ENCODE data around the gene AP2M1. TPM values are rescaled to one million over a fixed set of nuclear protein-coding genes. Genes with fewer than 3 reads are reported as not detected.

AP2M1 gene
- total and polyA plus RNA-seq, 4 donors: 153 to 333 (median 251) TPM

DNA sequence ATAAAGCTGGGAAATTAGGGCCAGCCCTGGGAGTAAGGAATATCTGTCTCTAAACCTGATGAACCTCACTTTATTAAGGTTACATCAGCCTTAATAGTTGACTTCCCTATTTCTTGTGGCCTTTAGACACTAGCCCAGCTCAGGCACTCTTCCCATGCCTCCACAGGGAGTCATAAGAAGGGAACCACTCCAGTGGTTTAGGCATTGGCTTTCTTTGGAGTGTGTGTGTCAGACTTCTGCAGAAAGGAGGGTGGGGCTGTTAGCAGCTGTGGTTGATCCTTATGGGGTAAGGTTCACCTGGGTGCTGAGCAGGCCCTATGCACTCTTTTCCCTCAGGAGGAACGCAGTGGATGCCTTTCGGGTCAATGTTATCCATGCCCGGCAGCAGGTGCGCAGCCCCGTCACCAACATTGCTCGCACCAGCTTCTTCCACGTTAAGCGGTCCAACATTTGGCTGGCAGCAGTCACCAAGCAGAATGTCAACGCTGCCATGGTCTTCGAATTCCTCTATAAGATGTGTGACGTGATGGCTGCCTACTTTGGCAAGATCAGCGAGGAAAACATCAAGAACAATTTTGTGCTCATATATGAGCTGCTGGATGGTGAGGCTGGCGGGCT is 4.0 kb downstream of the AP2M1 start:
- H3K4me3 ChIP-seq: no peak overlapping the region
- H3K27me3 ChIP-seq (ENCODE audit: control insufficient read depth in 3 of 3, insufficient read depth in 3 of 3, low read length in 2 of 3): no peaks in the 10 kb centered on the region
- no peak overlapping the region for H3K27ac ChIP-seq (ENCODE audit: low read depth in 1 of 2, low read length in 1 of 2)
- no peak for DNase-seq
- no peak overlapping the region for H3K9ac ChIP-seq (ENCODE audit: insufficient read depth in 1 of 2, low read length in 2 of 2)
- peaks cover 0 to 30% (median 14%) of the 10 kb centered on the region in 5 donors for H3K4me1 ChIP-seq (ENCODE audit: control insufficient read depth in 5 of 5, insufficient read depth in 5 of 5, low read length in 5 of 5)
- TF ChIP-seq, protein P1, sequence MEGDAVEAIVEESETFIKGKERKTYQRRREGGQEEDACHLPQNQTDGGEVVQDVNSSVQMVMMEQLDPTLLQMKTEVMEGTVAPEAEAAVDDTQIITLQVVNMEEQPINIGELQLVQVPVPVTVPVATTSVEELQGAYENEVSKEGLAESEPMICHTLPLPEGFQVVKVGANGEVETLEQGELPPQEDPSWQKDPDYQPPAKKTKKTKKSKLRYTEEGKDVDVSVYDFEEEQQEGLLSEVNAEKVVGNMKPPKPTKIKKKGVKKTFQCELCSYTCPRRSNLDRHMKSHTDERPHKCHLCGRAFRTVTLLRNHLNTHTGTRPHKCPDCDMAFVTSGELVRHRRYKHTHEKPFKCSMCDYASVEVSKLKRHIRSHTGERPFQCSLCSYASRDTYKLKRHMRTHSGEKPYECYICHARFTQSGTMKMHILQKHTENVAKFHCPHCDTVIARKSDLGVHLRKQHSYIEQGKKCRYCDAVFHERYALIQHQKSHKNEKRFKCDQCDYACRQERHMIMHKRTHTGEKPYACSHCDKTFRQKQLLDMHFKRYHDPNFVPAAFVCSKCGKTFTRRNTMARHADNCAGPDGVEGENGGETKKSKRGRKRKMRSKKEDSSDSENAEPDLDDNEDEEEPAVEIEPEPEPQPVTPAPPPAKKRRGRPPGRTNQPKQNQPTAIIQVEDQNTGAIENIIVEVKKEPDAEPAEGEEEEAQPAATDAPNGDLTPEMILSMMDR (IDR thresholded peaks at IDR 0.05; ENCODE audit: control extremely low read depth, extremely low read depth): no peak
- no peaks in the 10 kb centered on the region for H3K9me3 ChIP-seq (ENCODE audit: control insufficient read depth in 4 of 4, insufficient read depth in 3 of 4, low read length in 3 of 4)
- peaks cover 19 to 72% (median 59%) of the 10 kb centered on the region in 4 donors for H3K36me3 ChIP-seq (ENCODE audit: control insufficient read depth in 4 of 4, insufficient read depth in 4 of 4, low read length in 4 of 4)
- ATAC-seq (ENCODE audit: insufficient read depth, low FRiP score): no peak
- 96 to 98% methylated on average over 13 of the region's 13 CpGs for WGBS, 2 donors

DNA sequence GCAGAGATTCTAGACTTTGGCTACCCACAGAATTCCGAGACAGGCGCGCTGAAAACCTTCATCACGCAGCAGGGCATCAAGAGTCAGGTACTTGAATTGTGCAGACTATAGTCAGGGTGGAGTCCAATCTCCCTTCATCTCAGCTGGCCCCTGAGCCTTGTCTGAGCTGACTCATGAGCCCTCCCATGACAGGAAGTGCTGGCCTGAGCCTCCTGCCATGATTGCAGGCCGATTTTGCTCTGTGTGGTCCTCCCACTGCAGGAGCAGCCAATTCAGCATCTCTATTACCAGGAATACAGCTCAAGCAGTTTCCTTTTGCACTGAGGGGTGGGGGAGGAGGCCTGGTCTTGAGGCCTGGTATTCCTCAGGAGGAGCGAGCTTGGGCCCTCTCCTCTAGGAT is 5.5 kb downstream of the AP2M1 start:
- Histone ChIP-seq H3K27ac (ENCODE audit: low read depth in 1 of 2, low read length in 1 of 2) (no peak overlapping the region), H3K9me3 (ENCODE audit: control insufficient read depth in 4 of 4, insufficient read depth in 3 of 4, low read length in 3 of 4) (no peaks in the 10 kb centered on the region), H3K4me1 (ENCODE audit: control insufficient read depth in 5 of 5, insufficient read depth in 5 of 5, low read length in 5 of 5) (peaks cover 0 to 28% (median 12%) of the 10 kb centered on the region in 5 donors), H3K27me3 (ENCODE audit: control insufficient read depth in 3 of 3, insufficient read depth in 3 of 3, low read length in 2 of 3) (no peaks in the 10 kb centered on the region), H3K9ac (ENCODE audit: insufficient read depth in 1 of 2, low read length in 2 of 2) (no peak overlapping the region), H3K4me3 (no peak overlapping the region), H3K36me3 (ENCODE audit: control insufficient read depth in 4 of 4, insufficient read depth in 4 of 4, low read length in 4 of 4) (peaks cover 19 to 74% (median 65%) of the 10 kb centered on the region in 4 donors)
- peak; percentile 35 for ATAC-seq (ENCODE audit: insufficient read depth, low FRiP score)
- no peak for DNase-seq
- 90 to 93% methylated on average over 6 of the region's 6 CpGs for WGBS, 2 donors
- TF ChIP-seq, protein P1 (IDR thresholded peaks at IDR 0.05; ENCODE audit: control extremely low read depth, extremely low read depth): no peak

DNA sequence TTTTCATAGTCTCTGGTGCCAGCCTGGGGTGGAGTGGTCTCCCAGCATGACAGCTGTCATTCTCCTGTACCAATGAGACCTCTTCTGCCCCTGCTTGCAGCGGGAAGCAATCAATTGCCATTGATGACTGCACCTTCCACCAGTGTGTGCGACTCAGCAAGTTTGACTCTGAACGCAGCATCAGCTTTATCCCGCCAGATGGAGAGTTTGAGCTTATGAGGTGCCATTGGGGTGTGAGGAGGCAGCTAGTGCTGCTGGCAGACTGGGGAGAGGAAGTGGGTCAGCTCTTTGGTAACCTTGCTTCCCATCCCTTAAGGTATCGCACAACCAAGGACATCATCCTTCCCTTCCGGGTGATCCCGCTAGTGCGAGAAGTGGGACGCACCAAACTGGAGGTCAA is 6.9 kb downstream of the AP2M1 start:
- H3K36me3 ChIP-seq (ENCODE audit: control insufficient read depth in 4 of 4, insufficient read depth in 4 of 4, low read length in 4 of 4): peaks cover 19 to 78% (median 65%) of the 10 kb centered on the region in 4 donors

More for the DNA sequence above, 6.9 kb downstream of the AP2M1 start:
- Histone ChIP-seq H3K4me3 (no peak overlapping the region), H3K27me3 (ENCODE audit: control insufficient read depth in 3 of 3, insufficient read depth in 3 of 3, low read length in 2 of 3) (no peaks in the 10 kb centered on the region), H3K9me3 (ENCODE audit: control insufficient read depth in 4 of 4, insufficient read depth in 3 of 4, low read length in 3 of 4) (no peaks in the 10 kb centered on the region), H3K9ac (ENCODE audit: insufficient read depth in 1 of 2, low read length in 2 of 2) (no peak overlapping the region), H3K4me1 (ENCODE audit: control insufficient read depth in 5 of 5, insufficient read depth in 5 of 5, low read length in 5 of 5) (peaks cover 0 to 19% (median 14%) of the 10 kb centered on the region in 5 donors), H3K27ac (ENCODE audit: low read depth in 1 of 2, low read length in 1 of 2) (no peak overlapping the region)
- TF ChIP-seq, protein P1 (IDR thresholded peaks at IDR 0.05; ENCODE audit: control extremely low read depth, extremely low read depth): no peak
- no peak for DNase-seq
- no peak for ATAC-seq (ENCODE audit: insufficient read depth, low FRiP score)
- 91 to 95% methylated on average over 9 of the region's 9 CpGs for WGBS, 2 donors
